Endothelial cell of umbilical vein (primary cell): ENCODE measurements around the gene DGCR2. TPM values are rescaled to one million over a fixed set of nuclear protein-coding genes. Genes with fewer than 3 reads are reported as not detected.
"Not testable (repeated sequence)": the region's sequence is repeated elsewhere in the genome, so short reads cannot be mapped to it uniquely, and the experiment has no call there.

ENCODE experiments used
- BruUV-seq: library from RNA; stranded (reverse); fragments of 400-500 nt; replicated peaks from 2 replicates; lab custom pipeline; 2021; lab: Mats Ljungman, UMichigan
- CTCF ChIA-PET: fragments of 300-600, 350-600 bp; sonication (Branson Sonifier 250); formaldehyde crosslinking; loops from one replicate; lab custom pipeline; 2021; ENCODE audit warnings: antibody characterized with exemption, inconsistent platforms; lab: Charles Lee
- POLR2A ChIA-PET: fragments of 300-600, 350-600 bp; sonication (Branson Sonifier 250); formaldehyde crosslinking; loops from one replicate; lab custom pipeline; 2021; ENCODE audit warnings: antibody characterized with exemption, inconsistent platforms; lab: Charles Lee
- DNase-seq: peaks from one replicate; pipeline ENCODE4 v3.0.0-alpha.2; 2011; ENCODE audit warnings: low read depth, low spot score
- FAIRE-seq: peaks from 2 replicates; lab custom pipeline; 2011; peaks lifted over from hg19 to GRCh38; lab: Jason Lieb, UNC
- H2AFZ ChIP-seq: 2 replicates; pipeline ENCODE4 v1.6.0; 2012; ENCODE audit warnings: low read depth, low read length, control low read depth, inconsistent platforms
- H3K27ac ChIP-seq: 2 replicates; pipeline ENCODE4 v1.5.1; 2011; ENCODE audit warnings: low read depth, mild to moderate bottlenecking, control low read depth, low read length, moderate library complexity; ENCODE audit not compliant: insufficient read depth
- H3K27me3 ChIP-seq, 2 experiments: 2 replicates each; pipeline versions ENCODE4 v1.6.0 to v1.6.1; 2011; ENCODE audit warnings: low read length in 2 of 2, mixed read lengths in 1 of 2; ENCODE audit not compliant: control insufficient read depth in 2 of 2, insufficient read depth in 2 of 2
- H3K36me3 ChIP-seq, 2 experiments: 2 replicates in 1 of 2; 3 replicates in 1 of 2; pipeline ENCODE4 v1.5.1; 2011; ENCODE audit warnings: low read length in 2 of 2, mild to moderate bottlenecking in 1 of 2, moderate library complexity in 1 of 2; ENCODE audit not compliant: control insufficient read depth in 2 of 2, insufficient read depth in 2 of 2; ENCODE audit errors: extremely low read depth in 1 of 2
- H3K4me1 ChIP-seq: 3 replicates; pipeline ENCODE4 v1.5.1; 2011; ENCODE audit warnings: mild to moderate bottlenecking, low read length; ENCODE audit not compliant: control insufficient read depth, insufficient read depth; ENCODE audit errors: extremely low read depth
- H3K4me2 ChIP-seq: 2 replicates; pipeline ENCODE4 v1.6.1; 2011; ENCODE audit warnings: low read length, control low read depth, mixed read lengths; ENCODE audit not compliant: insufficient read depth
- H3K4me3 ChIP-seq, 3 experiments: fragments of 200-600 bp in 1 of 3; sonication (generic), shearing (Covaris generic) in 1 of 3; replicated peaks in 1 of 3; 2 replicates each; pipeline ENCODE4 v1.5.1; 2011 to 2016; ENCODE audit warnings: control low read depth in 3 of 3, low read length in 3 of 3, mild to moderate bottlenecking in 2 of 3, inconsistent platforms in 1 of 3, low read depth in 1 of 3, moderate library complexity in 1 of 3; ENCODE audit not compliant: insufficient read depth in 1 of 3
- H3K79me2 ChIP-seq: 2 replicates; pipeline ENCODE4 v1.6.0; 2012; ENCODE audit warnings: low read length, inconsistent platforms; ENCODE audit not compliant: control insufficient read depth, insufficient read depth
- H3K9ac ChIP-seq: replicated peaks from 2 replicates; pipeline ENCODE3; 2011; ENCODE audit warnings: low read length, control low read depth; ENCODE audit not compliant: insufficient read depth; ENCODE audit errors: extremely low read depth
- H3K9me1 ChIP-seq: replicated peaks from 3 replicates; pipeline ENCODE4 v1.6.0; 2011; ENCODE audit warnings: mild to moderate bottlenecking, low read length; ENCODE audit not compliant: control insufficient read depth, insufficient read depth; ENCODE audit errors: extremely low read depth
- H3K9me3 ChIP-seq: replicated peaks from 2 replicates; pipeline ENCODE4 v1.5.1; 2012; ENCODE audit warnings: low read length, inconsistent platforms; ENCODE audit not compliant: control insufficient read depth, insufficient read depth
- H4K20me1 ChIP-seq: replicated peaks from 2 replicates; pipeline ENCODE3; 2011; ENCODE audit warnings: mild to moderate bottlenecking, low read length; ENCODE audit not compliant: control insufficient read depth, insufficient read depth; ENCODE audit errors: extremely low read depth
- CTCF ChIP-seq, 2 donors: IDR thresholded peaks; 1 replicate in 1 of 2; 2 replicates in 1 of 2; pipeline ENCODE4 v1.5.1; 2011; ENCODE audit warnings: low read length in 2 of 2, mild to moderate bottlenecking in 2 of 2, moderate library complexity in 2 of 2, control low read depth in 1 of 2, inconsistent platforms in 1 of 2, low read depth in 1 of 2; ENCODE audit not compliant: insufficient read depth in 1 of 2; ENCODE audit errors: extremely low read depth in 1 of 2
- EZH2 ChIP-seq: IDR thresholded peaks from 2 replicates; pipeline ENCODE4 v1.6.1; 2012; ENCODE audit warnings: borderline replicate concordance, low read depth, mild to moderate bottlenecking, moderate library complexity, low read length, inconsistent platforms; ENCODE audit not compliant: severe bottlenecking
- FOS ChIP-seq: IDR thresholded peaks from 2 replicates; pipeline ENCODE4 v1.6.1; 2011; ENCODE audit warnings: mild to moderate bottlenecking, low read length, moderate library complexity, borderline replicate concordance; ENCODE audit not compliant: insufficient read depth
- GATA2 ChIP-seq: IDR thresholded peaks from 2 replicates; pipeline ENCODE4 v1.7.0; 2011; ENCODE audit warnings: low read depth, mild to moderate bottlenecking, moderate library complexity, mixed read lengths, low read length; ENCODE audit not compliant: insufficient read length, insufficient read depth
- JUN ChIP-seq: IDR thresholded peaks from 2 replicates; pipeline ENCODE4 v1.6.1; 2011; ENCODE audit warnings: borderline replicate concordance, low read depth; ENCODE audit not compliant: insufficient read length, insufficient read depth
- MAX ChIP-seq: IDR thresholded peaks from 2 replicates; pipeline ENCODE4 v1.6.1; 2011; ENCODE audit not compliant: insufficient read depth, insufficient read length
- MYC ChIP-seq: IDR thresholded peaks from one replicate; pipeline ENCODE4 v1.6.1; 2011; ENCODE audit warnings: mild to moderate bottlenecking, low read depth, low read length
- POLR2A ChIP-seq: IDR thresholded peaks from 2 replicates; pipeline ENCODE4 v1.6.1; 2012; ENCODE audit warnings: low read depth, mild to moderate bottlenecking, control low read depth, low read length
- POLR2AphosphoS5 ChIP-seq: IDR thresholded peaks from 2 replicates; pipeline ENCODE4 v1.6.1; 2012; ENCODE audit warnings: low read depth, mild to moderate bottlenecking, control low read depth, low read length, moderate library complexity; ENCODE audit not compliant: insufficient read depth
- dilution Hi-C: fragments of 300-500 bp; cut with MboI; formaldehyde crosslinking; loops from one replicate; pipeline ENCODE4 v1.15.0; 2019; ENCODE audit warnings: low sequenced_read_pairs; ENCODE audit not compliant: extremely low pct_ligation_motif_present
- intact Hi-C: fragments of 100-400 bp; cut with micrococcal nuclease; formaldehyde crosslinking; loops from one replicate; pipeline ENCODE4 v1.10.0; 2022
- polyA plus RNA-seq, 4 experiments: library from polyadenylated mRNA; depleted of rRNA in 3 of 4; stranded (reverse) in 3 of 4; unstranded in 1 of 4; fragments of >200 nt; gene quantifications; 2 replicates each; pipeline versions ENCODE4 v1.2.1 to v1.2.3, GENCODE V29; 2011 to 2012; ENCODE audit warnings: missing spikeins in 1 of 4
- total RNA-seq: library from RNA; stranded (reverse); gene quantifications from 2 replicates; pipeline ENCODE4 v1.2.3, GENCODE V29; 2021

The DGCR2 gene
- total and polyA plus RNA-seq, 2 donors (not counting 3 experiments of a cell fraction or from before 2014, with no cell fraction given), result 44.8 to 51.2 TPM

GRCh38 chr22:19013411-19013810, 108.8 kb downstream of the DGCR2 start:
- BruUV-seq, H3K9me1 ChIP-seq, CTCF ChIA-PET, H3K4me2 ChIP-seq, intact Hi-C loops, POLR2A ChIA-PET, H3K9me3 ChIP-seq, H2AFZ ChIP-seq, H3K4me3 ChIP-seq, H4K20me1 ChIP-seq, DNase-seq, H3K36me3 ChIP-seq, H3K9ac ChIP-seq, H3K79me2 ChIP-seq, H3K27ac ChIP-seq, H3K27me3 ChIP-seq, FAIRE-seq, dilution Hi-C loops, H3K4me1 ChIP-seq: not testable (repeated sequence)

- CTCF ChIA-PET, result no interaction called here
- POLR2A ChIA-PET, result no interaction called here
These were observed 109.8 kb downstream of the DGCR2 start for GRCh38 chr22:19012308-19012986.

More at GRCh38 chr22:19012308-19012986, 109.8 kb downstream of the DGCR2 start:
- Histone ChIP-seq H3K4me2 (no peak overlapping the region), H3K9me1 (no peaks in the 10 kb centered on the region), H4K20me1 (no peaks in the 10 kb centered on the region), H3K27ac (no peak overlapping the region), H3K9ac (no peak overlapping the region), H3K4me1 (no peaks in the 10 kb centered on the region), H3K79me2 (no peaks in the 10 kb centered on the region), H3K27me3 (peaks cover 0 to 2% of the 10 kb centered on the region in 2 experiments), H3K4me3 (no peak overlapping the region), H2AFZ (no peak overlapping the region), H3K9me3 (no peaks in the 10 kb centered on the region), H3K36me3 (no peaks in the 10 kb centered on the region)
- intact Hi-C loops, result no loop called here
- dilution Hi-C loops, result no loop called here
- DNase-seq, result no peak
- TF ChIP-seq EZH2, result no peak
- no peak for TF ChIP-seq CTCF (IDR thresholded peaks at IDR 0.05; ENCODE audit: extremely low read depth in 1 of 2, insufficient read depth in 1 of 2, low read depth in 1 of 2, low read length in 2 of 2)
- TF ChIP-seq FOS, result no peak
- no peak for TF ChIP-seq POLR2AphosphoS5
- no peak for TF ChIP-seq POLR2A
- TF ChIP-seq JUN, result no peak
- TF ChIP-seq GATA2, result no peak
- TF ChIP-seq MYC, result no peak
- TF ChIP-seq MAX, result no peak
- no peak for FAIRE-seq
- no TSS peak for BruUV-seq
